NCI-H524 (cell line): Measurements from ENCODE around the gene WDR64.

Source experiments
- DNase-seq, 2 experiments: peaks; one replicate each; lab custom pipeline; 2025; lab: John Stamatoyannopoulos, UW

Gene WDR64

DNA sequence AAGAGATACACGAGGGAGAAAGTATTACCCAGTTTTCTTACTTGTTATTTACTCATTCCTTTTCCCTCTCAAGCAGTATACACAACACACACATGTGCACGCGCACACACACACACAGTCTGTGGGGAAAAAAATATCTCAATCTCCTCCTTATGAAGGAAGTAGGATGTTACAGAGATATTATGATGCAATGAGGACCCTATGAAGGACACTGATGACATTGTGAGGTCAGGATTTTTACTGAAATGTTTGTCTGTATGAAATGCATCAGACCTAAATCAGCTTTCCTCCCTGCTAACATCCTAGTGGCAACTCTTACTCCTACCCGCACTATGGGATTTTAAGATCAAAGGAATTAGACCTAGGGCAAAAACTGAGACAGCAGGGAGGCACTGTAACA, at the start of gene WDR64:
WDR64 (plus strand) TSS at position 270 of the 400 bp plus-strand sequence. CDS start 204 bp downstream, outside the sequence.
- no peak for DNase-seq

DNA sequence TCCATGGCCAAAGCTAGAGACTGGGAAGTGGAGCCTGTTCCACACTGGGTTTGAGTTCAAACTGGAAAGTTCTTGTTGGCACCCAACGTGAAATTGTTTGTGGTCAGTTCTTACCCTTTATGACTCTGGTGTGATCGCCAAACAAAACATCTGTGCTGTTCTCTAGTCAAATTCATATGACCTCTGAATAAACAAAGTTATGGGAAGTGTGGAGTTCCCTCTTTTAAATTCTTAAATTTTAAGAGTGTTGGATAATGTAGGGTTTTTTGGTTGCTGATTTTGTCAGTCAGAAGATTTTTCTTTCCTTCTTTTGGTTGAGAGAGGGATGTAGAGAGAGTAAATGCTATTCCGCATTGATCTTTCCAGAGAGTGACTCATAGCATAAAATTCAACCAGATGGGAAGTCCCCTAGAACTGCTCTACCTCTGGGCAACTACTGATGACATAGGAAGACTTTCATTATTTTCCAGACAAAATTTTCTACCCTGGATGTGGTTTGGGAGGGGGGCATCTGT, 48.3 kb upstream of the WDR64 start:
- no peak for DNase-seq

GRCh38 chr1:241605146-241605805, 46.8 kb upstream of the WDR64 start:
- DNase-seq = no peak

DNA sequence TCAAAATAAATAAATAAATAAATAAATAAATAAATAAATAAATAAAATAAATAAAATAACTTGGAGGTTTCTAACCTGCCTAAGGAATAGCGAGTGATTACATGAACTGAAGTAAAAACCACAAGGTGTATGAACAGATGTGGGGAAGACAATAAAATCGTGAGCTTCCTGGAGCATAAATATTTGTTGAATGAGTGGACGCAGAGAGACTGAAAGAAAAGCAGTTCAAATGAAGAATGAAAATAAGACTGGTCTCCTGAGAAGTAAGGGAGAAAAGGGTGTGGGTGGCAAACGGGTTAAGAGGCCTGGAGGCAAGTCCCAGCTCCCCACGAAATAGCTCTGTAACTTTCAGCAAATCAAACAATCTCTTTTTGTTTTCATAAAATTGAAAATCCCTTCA, 45.5 kb upstream of the WDR64 start:
- DNase-seq = no peak

GRCh38 chr1:241607497-241607896, 44.6 kb upstream of the WDR64 start:
- no peak for DNase-seq

DNA sequence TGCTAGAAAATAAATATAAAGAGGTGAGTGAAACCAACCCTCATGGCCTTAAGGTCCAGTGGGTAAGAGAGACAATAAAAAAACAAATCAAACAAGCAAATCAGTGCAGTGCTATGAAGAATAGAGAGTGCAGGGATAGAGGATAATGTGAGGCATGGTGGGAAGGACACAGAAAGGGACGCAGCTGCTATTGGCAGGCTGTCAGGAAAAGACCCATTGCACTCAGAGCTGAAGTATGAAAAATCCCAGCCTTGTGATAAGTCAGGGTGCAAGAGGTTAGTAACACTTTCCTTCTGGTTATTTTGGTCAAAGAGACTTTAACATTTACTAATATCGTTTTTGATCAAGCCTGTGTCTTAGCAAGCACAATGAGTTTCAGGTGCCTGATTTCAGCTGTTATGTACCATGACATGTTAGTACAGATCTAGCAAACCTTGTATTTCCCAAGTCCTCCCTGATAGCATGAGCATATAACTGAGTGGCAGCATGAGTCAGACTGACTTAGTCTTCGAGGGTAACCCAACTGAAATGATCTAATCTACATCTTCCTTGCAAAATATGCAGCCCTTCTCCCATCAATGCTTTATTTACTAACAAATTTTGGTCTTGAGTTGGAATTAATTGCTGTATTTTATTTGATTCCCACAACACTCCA, 43.6 kb upstream of the WDR64 start:
- no peak for DNase-seq

GRCh38 chr1:241610056-241610815, 41.8 kb upstream of the WDR64 start:
- no peak for DNase-seq

DNA sequence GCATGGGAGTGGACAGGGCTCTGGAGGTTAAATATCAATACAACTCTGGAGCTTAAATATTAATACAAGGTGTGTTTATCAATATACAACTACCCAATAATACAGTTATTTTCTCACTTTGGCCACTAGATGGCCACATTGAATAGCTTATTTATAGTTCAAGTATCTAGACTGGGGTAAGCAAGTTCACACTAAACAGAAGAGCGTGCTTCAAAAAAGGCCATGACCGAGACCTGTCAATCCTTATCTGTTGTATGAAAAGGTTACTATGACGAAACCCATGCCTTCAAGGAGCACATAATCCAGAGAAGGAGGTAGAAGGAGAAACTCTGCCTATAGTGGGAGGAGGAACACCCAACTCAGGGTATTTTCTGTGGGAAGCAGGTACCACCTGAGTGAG, 41.0 kb upstream of the WDR64 start:
- DNase-seq = peak; percentile 9 to 66

- DNase-seq = no peak
These were observed 40.3 kb upstream of the WDR64 start for GRCh38 chr1:241611736-241612135.

- no peak for DNase-seq
These were observed 39.3 kb upstream of the WDR64 start for GRCh38 chr1:241612533-241613477.

- no peak for DNase-seq
These were observed 37.9 kb upstream of the WDR64 start for GRCh38 chr1:241614144-241614543.

- DNase-seq = no peak
These were observed 37.5 kb upstream of the WDR64 start for GRCh38 chr1:241614572-241614971.

- no peak for DNase-seq
These were observed 36.8 kb upstream of the WDR64 start for GRCh38 chr1:241615043-241615974.

GRCh38 chr1:241617426-241617825, 34.7 kb upstream of the WDR64 start:
- no peak for DNase-seq

DNA sequence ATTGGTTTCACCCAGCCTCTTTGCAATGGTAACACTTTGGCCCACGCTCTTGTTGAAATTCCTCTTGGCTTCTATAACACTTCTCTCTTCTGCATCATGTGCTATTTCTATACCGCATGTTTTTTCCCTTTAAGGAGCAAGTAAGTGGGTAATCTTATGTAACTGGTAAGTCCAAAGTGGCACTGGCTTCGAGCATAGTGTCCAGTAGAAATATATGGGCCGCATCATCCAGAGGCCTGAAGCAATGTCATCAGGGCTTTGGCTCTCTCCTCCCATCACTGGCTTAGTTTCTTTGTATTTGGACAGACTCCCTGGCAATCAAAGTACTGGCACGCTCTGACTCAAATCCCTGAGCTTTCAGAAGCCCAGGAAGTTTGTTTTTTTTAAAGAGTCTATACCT, 29.4 kb upstream of the WDR64 start:
- DNase-seq = no peak

DNA sequence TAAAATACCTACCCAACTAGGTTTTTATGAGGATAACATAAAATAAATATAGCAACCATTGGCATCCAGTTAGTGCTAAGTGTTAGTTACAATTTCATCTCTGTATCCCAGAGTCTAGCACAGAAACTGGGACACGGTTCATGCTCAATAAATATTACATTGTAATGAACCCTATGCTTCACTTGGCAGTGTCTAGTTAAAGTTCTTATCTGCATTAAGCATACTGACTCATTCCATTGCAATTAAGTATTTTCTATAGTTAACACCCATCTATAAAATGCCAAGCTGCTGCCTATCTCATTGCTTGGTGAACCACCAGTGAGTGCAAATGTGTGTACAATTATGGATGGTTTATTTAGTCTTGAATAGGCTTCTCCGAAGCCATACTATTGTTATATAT, 27.1 kb upstream of the WDR64 start:
- no peak for DNase-seq

DNA sequence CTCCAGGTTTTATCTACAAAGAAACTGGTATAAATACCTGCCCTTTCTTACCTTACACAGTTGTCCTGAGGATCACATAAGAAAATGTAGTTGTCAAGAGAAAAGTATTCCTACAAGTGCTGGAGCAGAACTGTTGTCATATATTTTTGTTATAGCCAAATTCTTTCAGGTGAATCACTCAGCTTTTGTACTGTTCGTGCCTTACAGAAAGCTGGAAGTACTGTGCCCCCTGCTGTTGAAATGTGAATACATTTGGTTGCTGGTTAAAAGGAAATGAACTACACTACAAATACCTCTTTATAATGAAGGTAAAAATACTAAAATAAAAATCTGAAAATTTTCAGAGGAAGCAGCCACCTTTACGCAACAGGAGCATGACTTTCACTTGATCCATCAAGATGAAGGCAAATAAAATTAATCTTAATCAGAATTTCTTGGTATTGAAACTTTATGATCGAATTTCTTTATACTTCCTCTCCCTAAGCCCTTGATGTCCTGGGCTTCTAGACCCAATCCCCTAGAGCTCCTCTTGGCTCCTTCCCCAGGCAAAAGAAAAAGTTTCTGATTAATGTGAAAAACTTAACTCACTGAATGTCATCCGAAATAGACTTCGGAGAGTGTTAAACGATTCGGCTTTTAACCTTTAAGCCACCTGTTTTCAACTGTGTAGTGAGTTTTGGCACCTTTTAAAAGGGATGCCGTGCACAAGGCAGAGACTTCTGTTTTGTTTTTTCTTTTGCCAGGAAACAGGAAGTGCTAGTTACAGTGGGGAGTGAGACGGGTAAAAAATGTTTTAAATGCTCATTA, 24.4 kb upstream of the WDR64 start:
- DNase-seq = peak in 1 of 2 experiments; percentile 41

DNA sequence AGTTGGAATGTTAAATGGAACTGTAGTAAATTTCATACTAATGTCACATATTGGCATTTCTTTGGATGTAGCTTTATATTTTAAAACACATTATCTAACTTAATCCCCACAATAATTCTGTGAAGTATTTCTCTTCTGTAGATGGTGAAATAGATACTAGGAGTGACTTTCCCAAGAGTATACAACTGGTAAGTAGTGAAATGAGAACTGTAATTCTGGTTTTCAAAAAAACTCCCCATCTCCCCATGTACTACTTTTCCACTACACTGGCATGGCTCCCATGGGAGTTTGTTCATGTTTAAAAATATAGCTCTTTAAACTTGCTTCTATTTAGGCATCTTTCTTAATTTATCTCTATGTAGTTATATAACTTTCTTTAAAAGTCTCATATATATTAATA, 22.1 kb upstream of the WDR64 start:
- DNase-seq = no peak

- no peak for DNase-seq
These were observed 21.6 kb upstream of the WDR64 start for GRCh38 chr1:241630476-241630875.

DNA sequence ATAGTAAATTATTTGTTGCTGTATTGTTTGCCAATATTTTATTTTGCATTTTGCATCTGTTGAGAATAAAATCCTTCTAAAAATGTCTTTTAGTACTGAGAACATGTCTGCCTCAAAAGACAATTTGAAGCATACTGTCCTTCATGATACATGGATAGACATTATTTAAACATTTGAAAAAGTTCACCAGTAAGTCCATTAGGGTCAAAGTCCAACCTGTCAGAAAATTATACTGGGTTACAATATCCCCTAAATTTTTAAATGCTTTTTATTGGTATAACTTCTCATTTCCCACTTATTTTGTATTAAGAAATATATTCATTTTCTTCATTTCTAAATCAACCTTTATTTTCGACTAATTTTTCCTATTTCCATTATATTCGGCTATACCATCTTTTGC, 21.2 kb upstream of the WDR64 start:
- DNase-seq = no peak
